Fibroblast of lung (primary cell): ENCODE results near the gene SERPINH1. TPM values are rescaled to one million over a fixed set of nuclear protein-coding genes. Genes with fewer than 3 reads are reported as not detected.

Source experiments
- DNase-seq, 2 donors: peaks; one replicate each; pipeline versions ENCODE4 v3.0.0 to v3.0.0-alpha.2; 2010; ENCODE audit warnings: low read depth in 2 of 2
- H2AFZ ChIP-seq: 2 replicates; pipeline ENCODE4 v1.5.1; 2012; ENCODE audit warnings: low read length, control low read depth, inconsistent platforms
- H3K27ac ChIP-seq: 2 replicates; pipeline ENCODE4 v1.5.1; 2011; ENCODE audit warnings: low read length, control low read depth; ENCODE audit not compliant: insufficient read depth
- H3K27me3 ChIP-seq: 2 replicates; pipeline ENCODE4 v1.5.1; 2011; ENCODE audit warnings: mild to moderate bottlenecking, low read length; ENCODE audit not compliant: control insufficient read depth, insufficient read depth
- H3K36me3 ChIP-seq: 2 replicates; pipeline ENCODE4 v1.5.1; 2011; ENCODE audit warnings: low read length; ENCODE audit not compliant: control insufficient read depth, insufficient read depth
- H3K4me1 ChIP-seq: 2 replicates; pipeline ENCODE4 v1.5.1; 2011; ENCODE audit warnings: low read length; ENCODE audit not compliant: control insufficient read depth, insufficient read depth; ENCODE audit errors: extremely low read depth
- H3K4me2 ChIP-seq: 2 replicates; pipeline ENCODE4 v1.5.1; 2011; ENCODE audit warnings: low read length, control low read depth; ENCODE audit not compliant: insufficient read depth; ENCODE audit errors: extremely low read depth
- H3K4me3 ChIP-seq, 4 experiments: fragments of 200-600 bp in 1 of 4; sonication (generic) in 1 of 4; replicated peaks in 1 of 4; 2 replicates each; pipeline ENCODE4 v1.5.1; 2011 to 2016; ENCODE audit warnings: low read length in 4 of 4, low read depth in 3 of 4, mild to moderate bottlenecking in 3 of 4, control low read depth in 2 of 4, inconsistent platforms in 1 of 4, mixed read lengths in 1 of 4; ENCODE audit not compliant: insufficient read depth in 1 of 4; ENCODE audit errors: control extremely low read depth in 1 of 4
- H3K79me2 ChIP-seq: 2 replicates; pipeline ENCODE4 v1.5.1; 2012; ENCODE audit warnings: mild to moderate bottlenecking, low read length, inconsistent platforms; ENCODE audit not compliant: control insufficient read depth, insufficient read depth
- H3K9ac ChIP-seq: 2 replicates; pipeline ENCODE4 v1.5.1; 2011; ENCODE audit warnings: mild to moderate bottlenecking, low read length, control low read depth; ENCODE audit not compliant: insufficient read depth
- H3K9me3 ChIP-seq: 2 replicates; pipeline ENCODE4 v1.5.1; 2012; ENCODE audit warnings: low read depth, low read length; ENCODE audit not compliant: control insufficient read depth, insufficient read depth
- H4K20me1 ChIP-seq: 2 replicates; pipeline ENCODE4 v1.5.1; 2011; ENCODE audit warnings: low read length; ENCODE audit not compliant: control insufficient read depth, insufficient read depth; ENCODE audit errors: extremely low read depth
- CTCF ChIP-seq, 2 donors: IDR thresholded peaks in 1 of 2; conservative IDR thresholded peaks in 1 of 2; 1 replicate in 1 of 2; 2 replicates in 1 of 2; pipeline ENCODE4 v1.5.1; 2011 to 2012; ENCODE audit warnings: low read length in 2 of 2, control low read depth in 1 of 2, inconsistent platforms in 1 of 2, low read depth in 1 of 2, mild to moderate bottlenecking in 1 of 2
- EZH2 ChIP-seq: IDR thresholded peaks from 2 replicates; pipeline ENCODE4 v1.5.1; 2012; ENCODE audit warnings: low read length, control low read depth, mild to moderate bottlenecking; ENCODE audit errors: missing control alignments
- polyA plus RNA-seq, 2 donors: library from polyadenylated mRNA; depleted of rRNA in 1 of 2; stranded (reverse) in 1 of 2; unstranded in 1 of 2; fragments of >200 nt; gene quantifications; 2 replicates each; pipeline ENCODE4 v1.2.1, GENCODE V29; 2011 to 2012; ENCODE audit warnings: missing spikeins in 1 of 2
- total RNA-seq: library from RNA; depleted of rRNA; stranded (reverse); fragments of >200 nt; gene quantifications from 2 replicates; pipeline ENCODE4 v1.2.1, GENCODE V29; 2014

SERPINH1 gene
- total and polyA plus RNA-seq, 2 donors (not counting 1 experiment from before 2014, with no cell fraction given): 491 to 750 TPM

- Histone ChIP-seq H4K20me1 (peaks cover 7% of the 10 kb centered on the region), H3K36me3 (peaks cover 73% of the 10 kb centered on the region)
These were observed 8.6 kb downstream of the SERPINH1 start for GRCh38 chr11:75570559-75571139.

GRCh38 chr11:75571625-75572024 lies 9.6 kb downstream of the SERPINH1 start:
- peaks cover 5% of the 10 kb centered on the region for H4K20me1 ChIP-seq
- H3K9ac ChIP-seq: no peak overlapping the region
- H3K4me2 ChIP-seq: no peak overlapping the region
- no peak for DNase-seq
- no peak overlapping the region for H2AFZ ChIP-seq
- no peak for TF ChIP-seq CTCF (conservative IDR thresholded peaks at IDR 0.05 in 1 of 2, IDR thresholded peaks at IDR 0.05 in 1 of 2; ENCODE audit: low read depth in 1 of 2, low read length in 2 of 2)
- TF ChIP-seq EZH2: no peak
- peaks cover 44% of the 10 kb centered on the region for H3K79me2 ChIP-seq
- H3K9me3 ChIP-seq: no peaks in the 10 kb centered on the region
- H3K27ac ChIP-seq: no peak overlapping the region
- peaks cover 18% of the 10 kb centered on the region for H3K4me1 ChIP-seq
- H3K4me3 ChIP-seq: no peak overlapping the region
- no peaks in the 10 kb centered on the region for H3K27me3 ChIP-seq
- H3K36me3 ChIP-seq: peaks cover 63% of the 10 kb centered on the region

More at GRCh38 chr11:75570559-75571139, 8.6 kb downstream of the SERPINH1 start:
- DNase-seq: no peak
- Histone ChIP-seq H3K9me3 (no peaks in the 10 kb centered on the region), H3K27me3 (no peaks in the 10 kb centered on the region), H3K4me1 (peaks cover 21% of the 10 kb centered on the region), H3K79me2 (peaks cover 53% of the 10 kb centered on the region), H3K4me3 (no peak overlapping the region), H3K4me2 (no peak overlapping the region), H3K27ac (peak overlapping the region; percentile 23), H2AFZ (no peak overlapping the region), H3K9ac (no peak overlapping the region)
- TF ChIP-seq CTCF (conservative IDR thresholded peaks at IDR 0.05 in 1 of 2, IDR thresholded peaks at IDR 0.05 in 1 of 2; ENCODE audit: low read depth in 1 of 2, low read length in 2 of 2) (no peak), EZH2 (no peak)

- DNase-seq: no peak
- peaks cover 57% of the 10 kb centered on the region for H3K36me3 ChIP-seq
- no peaks in the 10 kb centered on the region for H3K27me3 ChIP-seq
- no peaks in the 10 kb centered on the region for H3K9me3 ChIP-seq
- H2AFZ ChIP-seq: no peak overlapping the region
- peaks cover 13% of the 10 kb centered on the region for H3K4me1 ChIP-seq
- no peak overlapping the region for H3K4me3 ChIP-seq
- no peak overlapping the region for H3K9ac ChIP-seq
- no peak overlapping the region for H3K4me2 ChIP-seq
- H4K20me1 ChIP-seq: peaks cover 2% of the 10 kb centered on the region
- H3K79me2 ChIP-seq: peaks cover 32% of the 10 kb centered on the region
- no peak overlapping the region for H3K27ac ChIP-seq
- TF ChIP-seq EZH2: no peak
- no peak for TF ChIP-seq CTCF (conservative IDR thresholded peaks at IDR 0.05 in 1 of 2, IDR thresholded peaks at IDR 0.05 in 1 of 2; ENCODE audit: low read depth in 1 of 2, low read length in 2 of 2)
These were observed 10.7 kb downstream of the SERPINH1 start for GRCh38 chr11:75572744-75573143.
